ENCODE data around the gene EQTN.
"Not testable (repeated sequence)": the region's sequence is repeated elsewhere in the genome, so short reads cannot be mapped to it uniquely, and the experiment has no call there.

The EQTN gene

DNA sequence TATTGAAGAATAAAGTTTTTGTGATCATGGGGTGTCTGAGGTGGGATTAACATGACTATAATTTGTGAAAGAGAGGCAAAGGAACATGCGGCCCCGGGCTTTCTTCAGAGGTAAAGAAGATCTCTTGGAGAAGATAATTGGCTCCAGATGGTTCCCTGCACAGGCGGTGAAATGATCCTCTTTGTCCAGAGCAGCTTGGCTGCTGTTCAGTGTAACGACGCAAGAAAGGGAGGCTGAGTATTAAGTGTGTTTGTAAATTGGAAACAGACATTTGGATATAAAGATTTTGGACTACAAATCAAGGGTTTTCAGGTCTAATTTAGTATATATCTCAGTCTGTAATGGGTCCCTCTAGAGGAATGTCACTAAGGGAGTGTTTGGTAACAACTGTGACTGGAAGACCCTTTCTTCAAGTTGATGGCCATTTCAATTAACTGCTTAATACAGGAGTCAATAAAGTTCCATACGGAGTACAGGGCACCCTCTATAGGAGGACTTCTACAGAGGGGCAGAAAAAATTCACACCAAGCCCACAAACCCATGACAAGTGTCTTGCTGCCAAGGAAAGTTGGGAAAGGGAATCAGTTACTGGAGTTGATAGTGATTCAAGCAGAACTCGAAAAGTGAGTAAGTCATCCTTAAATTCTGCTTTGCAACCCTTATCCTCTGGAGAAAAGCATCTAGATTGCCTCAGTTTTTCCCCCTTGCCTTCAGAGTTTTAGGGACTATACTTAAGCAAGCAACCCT, 4.1 kb downstream of the EQTN start:
- DNase-seq (ENCODE audit: low spot score) = no peak

DNA sequence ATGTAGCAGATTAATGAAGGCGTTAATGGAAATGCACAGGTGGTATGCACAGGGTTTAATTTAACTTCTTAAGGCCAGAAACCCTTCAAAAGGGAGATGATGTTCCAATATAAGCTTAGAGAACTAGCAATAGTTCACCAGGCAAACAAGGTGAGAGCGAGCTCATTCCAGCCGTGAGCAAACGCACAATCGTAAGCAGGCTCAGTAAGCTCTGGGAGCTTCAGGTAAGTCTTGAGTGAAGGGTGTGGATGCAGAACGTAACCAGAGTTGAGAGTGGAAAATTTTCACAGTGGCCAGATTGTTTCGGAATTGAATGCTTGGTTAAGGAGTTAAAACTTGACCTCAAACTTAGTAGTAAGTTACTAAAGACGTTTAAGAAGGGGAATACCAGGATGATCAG, 5.7 kb downstream of the EQTN start:
- DNase-seq (ENCODE audit: low spot score) = no peak

DNA sequence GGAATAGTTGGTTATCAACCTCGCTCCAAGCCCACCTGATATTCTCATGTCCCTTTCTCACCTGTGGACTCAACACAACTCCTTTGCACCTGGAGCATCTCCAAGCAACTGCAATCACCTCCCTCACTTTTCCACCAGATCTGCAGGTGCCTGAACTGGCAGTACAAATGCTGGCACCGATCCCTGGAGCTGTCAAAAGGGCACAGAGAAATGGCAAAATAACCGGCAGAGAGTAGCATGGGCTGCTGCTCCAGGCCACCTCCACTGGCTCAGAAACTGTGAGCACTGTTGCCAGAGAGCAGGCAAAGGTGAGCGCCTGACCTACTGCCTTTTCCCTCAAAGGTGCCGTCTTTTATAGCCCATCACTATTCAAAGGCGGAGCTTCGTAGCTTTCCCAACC, 14.7 kb downstream of the EQTN start:
- DNase-seq (ENCODE audit: low spot score) = no peak

DNA sequence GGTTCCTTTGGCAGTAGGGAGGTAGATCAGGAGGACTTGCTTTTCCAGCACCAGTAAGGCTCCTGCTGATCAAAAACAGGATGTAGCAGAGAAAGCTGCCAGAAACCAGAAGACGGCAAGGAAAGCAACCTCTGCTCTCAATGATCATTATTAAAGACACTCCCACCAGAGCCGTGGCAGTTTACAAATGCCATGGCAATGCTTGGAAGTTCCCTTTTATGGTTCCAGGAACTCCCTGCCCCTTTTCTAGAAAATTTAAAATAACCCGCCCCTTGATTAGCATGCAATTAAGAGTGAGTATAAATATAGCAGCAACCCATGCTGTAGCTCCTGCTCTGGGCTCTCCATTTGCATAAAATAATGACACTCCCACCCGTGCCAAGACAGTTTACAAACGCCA, 16.1 kb downstream of the EQTN start:
- no peak for DNase-seq (ENCODE audit: low spot score)

DNA sequence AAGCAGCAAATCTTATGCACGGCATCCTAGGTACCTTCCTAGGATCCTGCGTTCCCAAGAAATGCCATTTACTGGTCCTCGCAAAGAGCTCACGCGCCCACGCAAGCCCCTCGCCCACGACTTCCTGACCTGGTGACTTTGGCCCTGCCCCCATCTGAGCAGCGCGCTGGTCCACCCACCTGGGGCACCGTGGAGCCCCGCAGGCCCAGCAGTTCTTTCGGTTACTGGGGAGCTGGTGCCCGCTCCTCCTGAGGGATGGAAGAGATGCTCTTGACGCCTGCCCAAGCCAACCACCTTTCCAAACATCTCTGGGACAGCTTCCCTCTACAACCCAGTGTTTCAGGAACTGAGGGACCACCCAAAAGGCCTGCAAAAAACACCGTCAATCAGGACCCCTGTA, 16.7 kb downstream of the EQTN start:
- DNase-seq (ENCODE audit: low spot score) = no peak

DNA sequence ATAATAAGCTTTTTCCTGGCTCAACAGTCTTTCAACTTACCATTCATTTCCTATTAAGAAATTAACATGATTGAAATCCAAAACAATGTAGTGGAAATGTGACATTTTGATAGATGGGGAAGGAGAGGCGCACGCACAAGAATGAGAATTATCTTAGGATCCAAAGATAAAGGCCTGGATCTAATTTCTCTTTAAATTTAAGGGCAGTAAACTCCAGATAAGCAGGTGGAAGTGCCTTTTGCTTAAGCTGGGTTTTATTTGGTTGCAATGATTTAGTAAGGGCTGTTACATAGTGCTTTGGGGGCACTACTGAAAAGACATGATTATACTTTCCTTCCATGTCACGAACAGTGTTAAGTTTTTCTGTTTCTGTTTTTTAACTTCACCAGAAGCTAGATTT, 17.3 kb downstream of the EQTN start:
- DNase-seq (ENCODE audit: low spot score) = no peak

DNA sequence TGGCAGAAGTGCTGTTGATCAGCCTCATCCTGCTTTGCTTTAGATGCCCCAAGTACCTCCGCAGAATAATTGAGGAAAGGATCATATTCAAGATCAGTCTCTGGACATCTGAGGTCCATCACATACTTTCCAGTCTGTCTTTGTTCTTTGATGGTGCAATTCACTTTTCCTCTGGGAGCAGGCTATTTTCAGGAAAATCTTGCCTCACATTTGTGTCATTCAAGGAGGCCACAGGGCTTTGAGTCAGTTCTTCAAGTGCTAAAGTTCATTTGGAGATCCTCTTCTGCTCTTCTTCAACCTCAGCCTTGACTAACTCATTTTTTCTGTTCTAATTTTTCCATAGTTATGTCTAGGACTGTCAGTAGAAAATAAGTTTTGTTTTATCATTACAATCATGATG, 18.6 kb downstream of the EQTN start:
- DNase-seq (ENCODE audit: low spot score) = no peak

DNA sequence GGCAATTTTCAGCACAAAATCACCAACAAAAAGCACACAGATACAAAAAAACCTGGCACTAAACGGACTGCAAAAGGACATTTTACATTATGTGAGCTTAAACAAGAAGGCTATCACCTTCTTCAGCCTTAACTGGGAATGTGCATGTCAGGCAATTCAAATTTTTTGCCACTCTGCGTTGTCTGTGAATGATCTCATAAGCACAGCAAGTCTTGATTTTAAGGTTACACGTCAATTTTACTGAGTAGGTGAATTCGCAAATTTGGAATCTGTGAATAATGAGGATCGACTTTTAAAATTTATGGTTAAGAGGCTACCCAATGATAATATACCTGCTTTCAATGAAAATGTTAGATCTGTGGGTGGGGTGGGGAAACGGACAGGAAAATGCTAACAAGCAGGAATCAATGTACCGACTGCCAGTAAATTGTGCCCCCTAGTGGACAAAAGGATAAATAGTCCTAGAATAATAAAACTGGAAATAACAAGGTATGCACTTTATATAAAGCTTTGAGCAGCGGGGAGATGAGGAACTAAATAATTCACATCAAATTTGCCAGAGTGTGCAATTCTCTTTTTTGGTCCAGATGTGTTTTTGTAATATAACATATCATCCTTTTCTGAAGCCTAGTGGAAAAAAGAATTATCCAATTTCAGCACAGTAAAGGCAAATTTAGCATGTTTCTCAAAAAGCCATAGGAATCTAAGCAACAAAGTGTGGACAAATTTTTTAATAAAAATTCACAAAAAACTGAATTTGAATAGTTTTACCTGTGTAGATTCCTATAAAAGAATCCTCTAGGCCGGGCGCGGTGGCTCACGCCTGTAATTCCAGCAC, 20.5 kb downstream of the EQTN start:
- peak; percentile 62 for DNase-seq (ENCODE audit: low spot score)

DNA sequence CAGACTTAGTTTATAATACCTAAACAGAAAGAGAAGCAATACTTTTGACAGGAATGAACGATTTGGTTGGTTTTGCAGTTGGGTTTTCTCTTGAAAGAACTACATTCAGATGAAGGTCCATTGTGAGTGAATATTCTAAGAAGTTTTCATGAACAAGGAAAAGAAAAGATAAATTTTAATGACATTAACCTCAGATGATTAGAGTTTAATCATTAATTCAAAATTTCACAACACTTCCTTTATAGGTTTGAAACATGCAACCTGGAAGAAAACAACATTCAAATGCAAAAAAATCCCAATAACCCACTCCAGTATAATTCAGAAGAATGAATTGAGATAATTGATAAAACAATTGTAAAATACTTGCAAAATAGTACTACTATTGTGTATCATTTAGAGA, 23.8 kb downstream of the EQTN start:
- DNase-seq (ENCODE audit: low spot score) = no peak

DNA sequence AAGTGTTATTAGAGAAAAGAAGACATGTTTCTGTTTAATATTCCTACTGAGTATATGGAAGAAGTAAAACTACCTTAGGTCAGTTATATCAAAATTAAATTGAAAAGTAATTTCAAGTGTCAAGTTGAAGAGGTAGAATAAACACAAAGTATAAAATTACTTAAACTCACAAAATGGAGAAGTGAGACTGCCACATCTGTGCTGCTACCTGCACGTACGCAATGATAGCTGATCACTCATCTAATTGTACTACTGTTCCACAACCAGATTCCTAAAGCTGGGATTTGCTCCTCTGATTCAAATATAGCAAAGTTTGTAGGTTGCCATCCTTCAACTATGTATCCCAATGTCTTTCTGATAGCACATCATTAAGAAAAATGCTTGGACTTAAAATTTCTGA, 24.8 kb downstream of the EQTN start:
- no peak for DNase-seq (ENCODE audit: low spot score)

DNA sequence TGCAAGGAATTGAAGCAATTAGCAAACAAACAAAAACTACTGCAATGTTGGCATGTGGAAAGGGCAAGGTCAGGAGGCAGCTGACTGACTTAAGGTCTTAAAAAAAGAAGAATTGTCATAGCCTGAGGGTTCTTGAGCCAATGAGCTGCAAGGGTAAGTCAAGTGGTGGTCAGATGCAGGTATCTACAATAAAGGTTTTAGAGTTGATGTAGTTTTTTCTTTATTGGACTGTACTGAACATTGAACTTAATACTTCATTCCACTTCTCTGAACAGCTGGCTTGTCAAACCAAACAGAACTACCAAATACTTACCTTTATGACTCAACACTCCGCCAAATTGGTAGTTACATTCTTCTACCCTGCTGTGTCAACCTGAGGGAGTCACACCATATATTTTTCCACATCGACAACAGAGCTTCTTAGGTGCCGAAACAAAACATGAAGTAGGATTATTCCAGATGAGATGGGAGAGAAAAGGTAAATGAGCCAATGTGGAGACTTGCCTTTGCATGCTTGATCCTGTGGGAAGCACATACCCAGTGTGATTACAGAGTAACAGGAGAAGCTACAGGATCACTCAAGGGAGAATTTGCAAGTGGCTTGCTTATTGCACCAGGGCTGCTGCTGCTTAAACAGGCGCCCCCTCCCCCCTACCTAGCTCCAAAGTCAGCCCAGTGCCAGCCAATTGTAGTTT, 35.3 kb downstream of the EQTN start:
- no peak for DNase-seq (ENCODE audit: low spot score)

DNA sequence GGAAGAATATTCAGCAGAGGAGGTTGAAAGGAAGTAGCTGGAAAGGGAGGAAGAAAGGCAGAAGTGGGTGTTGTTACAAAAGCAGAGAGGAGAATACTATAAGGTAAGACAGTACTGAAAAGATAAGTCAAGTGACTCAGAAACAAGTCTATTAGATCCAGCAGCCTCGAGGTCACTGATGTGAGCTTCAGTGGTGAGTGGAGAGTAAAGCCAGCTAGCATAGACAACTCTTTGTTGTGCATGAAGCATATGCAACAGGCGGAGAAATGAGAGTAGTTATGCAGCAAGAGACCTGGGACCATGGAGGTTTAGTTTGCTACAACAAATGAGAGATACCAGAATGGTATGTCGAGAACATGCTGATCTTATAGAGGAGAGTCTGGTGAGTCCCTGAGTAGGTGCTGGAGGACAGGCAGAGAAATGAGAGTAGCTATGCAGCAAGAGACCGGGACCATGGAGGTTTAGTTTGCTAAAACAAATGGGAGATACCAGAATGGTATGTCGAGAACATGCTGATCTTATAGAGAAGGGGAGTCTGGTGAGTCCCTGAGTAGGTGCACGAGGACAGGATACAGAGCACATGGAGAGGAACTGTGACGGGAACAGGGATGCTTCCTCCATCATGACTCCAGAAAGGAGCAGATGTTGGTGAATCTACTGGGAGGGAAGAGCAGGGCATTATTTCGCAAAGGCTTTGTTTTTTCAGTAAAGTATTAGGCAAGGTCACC, 36.0 kb downstream of the EQTN start:
- no peak for DNase-seq (ENCODE audit: low spot score)

DNA sequence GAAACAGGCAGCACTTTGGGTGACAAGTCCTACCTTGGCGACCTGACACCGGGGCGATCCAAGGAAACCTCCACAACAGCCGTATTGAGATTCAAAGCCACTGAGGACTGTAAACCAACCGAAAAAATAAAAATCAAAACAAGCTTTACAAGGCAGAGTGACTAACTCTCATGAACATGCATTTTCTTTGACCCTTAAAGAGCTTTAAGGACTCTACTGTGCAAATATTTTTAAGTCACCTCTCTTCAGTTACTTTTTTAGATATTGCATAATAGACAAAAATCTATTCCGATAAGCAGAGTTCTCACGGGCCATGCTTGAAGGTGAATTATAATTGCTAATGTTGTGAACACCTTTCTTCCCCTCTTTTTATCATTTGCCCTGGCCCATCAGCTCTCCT, 38.3 kb downstream of the EQTN start:
- DNase-seq (ENCODE audit: low spot score) = no peak

DNA sequence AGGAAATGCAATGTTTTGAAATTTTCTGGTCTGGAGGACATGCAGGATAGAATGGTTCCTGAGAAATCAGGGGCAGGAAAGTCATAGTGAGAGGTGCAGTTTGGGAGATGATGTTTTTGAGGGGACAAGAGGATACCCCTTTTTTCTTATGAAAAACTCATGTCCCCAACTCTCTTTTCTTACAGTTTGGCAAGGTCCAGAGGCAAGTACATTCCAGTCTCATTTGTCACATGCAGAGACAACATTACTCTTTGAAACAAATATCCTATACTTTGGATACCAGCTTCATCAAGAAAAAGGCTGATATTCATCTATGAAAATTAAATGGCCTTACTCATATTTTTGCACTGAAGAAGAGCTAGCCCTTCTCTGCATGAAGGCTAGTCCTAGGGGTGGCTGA, 48.2 kb downstream of the EQTN start:
- DNase-seq (ENCODE audit: low spot score) = no peak

DNA sequence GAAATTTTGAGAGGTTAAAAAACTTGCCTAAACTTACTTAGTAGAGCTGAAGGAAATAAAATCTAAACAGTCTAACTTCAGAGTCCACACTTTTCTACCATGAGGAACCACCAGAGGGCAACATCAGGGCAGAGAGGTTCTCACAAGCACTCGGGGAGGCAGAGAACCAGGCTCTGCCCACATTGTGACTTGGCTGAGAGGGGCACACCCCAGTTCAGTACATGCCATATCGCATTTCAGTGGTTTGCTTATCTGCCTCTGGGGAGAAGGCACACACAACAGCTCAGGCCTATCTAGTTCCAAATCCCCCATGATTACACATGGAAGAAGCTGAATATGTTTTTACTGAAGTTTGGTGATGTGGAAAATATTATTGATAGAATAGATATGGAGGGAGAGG, 49.2 kb downstream of the EQTN start:
- DNase-seq (ENCODE audit: low spot score) = peak; percentile 80

DNA sequence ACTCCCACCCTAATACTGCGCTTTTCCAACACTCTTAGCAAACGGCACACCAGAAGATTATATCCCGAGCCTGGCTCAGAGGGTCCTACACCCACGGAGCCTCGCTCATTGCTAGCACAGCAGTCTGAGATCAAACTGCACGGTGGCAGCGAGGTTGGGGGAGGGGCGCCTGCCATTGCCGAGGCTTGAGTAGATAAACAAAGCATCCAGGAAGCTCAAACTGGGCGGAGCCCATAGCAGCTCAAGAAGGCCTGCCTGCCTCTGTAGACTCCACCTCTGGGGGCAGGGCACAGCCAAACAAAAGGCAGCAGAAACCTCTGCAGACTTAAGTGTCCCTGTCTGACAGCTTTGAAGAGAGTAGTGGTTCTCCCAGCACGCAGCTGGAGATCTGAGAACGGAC, 57.3 kb downstream of the EQTN start:
- DNase-seq (ENCODE audit: low spot score) = not testable (repeated sequence)
